Chondrocyte (in vitro differentiated cells): Measurements from ENCODE around the gene TSPAN18. TPM values are rescaled to one million over a fixed set of nuclear protein-coding genes. Genes with fewer than 3 reads are reported as not detected.
A peak's percentile ranks its signal among the peaks of the same experiment; 100 is the strongest.

Experiments
- DNase-seq: peaks from one replicate; pipeline ENCODE4 v3.0.0; 2021; ENCODE audit warnings: mixed read lengths, low spot score
- H3K27ac Mint-ChIP-seq: one replicate; pipeline ENCODE4 v1.8.0; 2021; ENCODE audit warnings: mild to moderate bottlenecking, moderate library complexity, mixed read lengths; ENCODE audit not compliant: unreplicated experiment
- H3K27me3 Mint-ChIP-seq: 2 replicates; pipeline ENCODE4 v1.8.0; 2021; ENCODE audit warnings: low read depth, mixed read lengths
- H3K36me3 Mint-ChIP-seq: 2 replicates; pipeline ENCODE4 v1.8.0; 2021; ENCODE audit warnings: low read depth, mixed read lengths
- H3K4me1 Mint-ChIP-seq: 2 replicates; pipeline ENCODE4 v1.8.0; 2021; ENCODE audit warnings: low read depth, mild to moderate bottlenecking, mixed read lengths
- H3K4me3 Mint-ChIP-seq: one replicate; pipeline ENCODE4 v1.8.0; 2021; ENCODE audit warnings: mild to moderate bottlenecking, moderate library complexity, mixed read lengths; ENCODE audit not compliant: unreplicated experiment
- H3K9me3 Mint-ChIP-seq: 2 replicates; pipeline ENCODE4 v1.8.0; 2021; ENCODE audit warnings: low read depth, mixed read lengths
- total RNA-seq: library from RNA; stranded (reverse); gene quantifications from 3 replicates; pipeline ENCODE4 v1.2.1, GENCODE V29; 2021
- TF ChIP-seq, protein P1 (sequence below): fragments of 200-600 bp; sonication (generic); IDR thresholded peaks from 2 replicates; pipeline ENCODE4 v1.5.0; 2021; ENCODE audit warnings: antibody characterized with exemption, mild to moderate bottlenecking, moderate library complexity

TSPAN18 gene
- total RNA-seq, 1 donor from 2014 or later, result 4.0 TPM

- Mint-ChIP-seq H3K27ac (no peak overlapping the region), H3K9me3 (no peaks in the 10 kb centered on the region), H3K27me3 (peaks cover 13% of the 10 kb centered on the region), H3K4me3 (no peak overlapping the region), H3K4me1 (peaks cover 4% of the 10 kb centered on the region), H3K36me3 (no peaks in the 10 kb centered on the region)
- TF ChIP-seq, protein P1, sequence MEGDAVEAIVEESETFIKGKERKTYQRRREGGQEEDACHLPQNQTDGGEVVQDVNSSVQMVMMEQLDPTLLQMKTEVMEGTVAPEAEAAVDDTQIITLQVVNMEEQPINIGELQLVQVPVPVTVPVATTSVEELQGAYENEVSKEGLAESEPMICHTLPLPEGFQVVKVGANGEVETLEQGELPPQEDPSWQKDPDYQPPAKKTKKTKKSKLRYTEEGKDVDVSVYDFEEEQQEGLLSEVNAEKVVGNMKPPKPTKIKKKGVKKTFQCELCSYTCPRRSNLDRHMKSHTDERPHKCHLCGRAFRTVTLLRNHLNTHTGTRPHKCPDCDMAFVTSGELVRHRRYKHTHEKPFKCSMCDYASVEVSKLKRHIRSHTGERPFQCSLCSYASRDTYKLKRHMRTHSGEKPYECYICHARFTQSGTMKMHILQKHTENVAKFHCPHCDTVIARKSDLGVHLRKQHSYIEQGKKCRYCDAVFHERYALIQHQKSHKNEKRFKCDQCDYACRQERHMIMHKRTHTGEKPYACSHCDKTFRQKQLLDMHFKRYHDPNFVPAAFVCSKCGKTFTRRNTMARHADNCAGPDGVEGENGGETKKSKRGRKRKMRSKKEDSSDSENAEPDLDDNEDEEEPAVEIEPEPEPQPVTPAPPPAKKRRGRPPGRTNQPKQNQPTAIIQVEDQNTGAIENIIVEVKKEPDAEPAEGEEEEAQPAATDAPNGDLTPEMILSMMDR, result no peak
- DNase-seq, result no peak
These were observed 182.8 kb downstream of the TSPAN18 start for GRCh38 chr11:44909557-44909956.

- Mint-ChIP-seq H3K4me1 (peaks cover 4% of the 10 kb centered on the region), H3K36me3 (no peaks in the 10 kb centered on the region), H3K4me3 (no peak overlapping the region)
These were observed 183.8 kb downstream of the TSPAN18 start for GRCh38 chr11:44910591-44910990.

GRCh38 chr11:44911029-44911814 is 184.5 kb downstream of the TSPAN18 start:
- TF ChIP-seq, protein P1, result peak; percentile 95
- no peaks in the 10 kb centered on the region for H3K36me3 Mint-ChIP-seq
- H3K27me3 Mint-ChIP-seq, result peaks cover 8% of the 10 kb centered on the region
- H3K9me3 Mint-ChIP-seq, result no peaks in the 10 kb centered on the region
- DNase-seq, result no peak
- H3K4me3 Mint-ChIP-seq, result no peak overlapping the region
- no peak overlapping the region for H3K27ac Mint-ChIP-seq
- H3K4me1 Mint-ChIP-seq, result peaks cover 4% of the 10 kb centered on the region

More at GRCh38 chr11:44910591-44910990, 183.8 kb downstream of the TSPAN18 start:
- Mint-ChIP-seq H3K9me3 (no peaks in the 10 kb centered on the region), H3K27ac (no peak overlapping the region), H3K27me3 (peaks cover 8% of the 10 kb centered on the region)
- TF ChIP-seq, protein P1, result no peak
- no peak for DNase-seq

- no peak for DNase-seq
- H3K9me3 Mint-ChIP-seq, result no peaks in the 10 kb centered on the region
- no peak overlapping the region for H3K27ac Mint-ChIP-seq
- H3K36me3 Mint-ChIP-seq, result no peaks in the 10 kb centered on the region
- no peak overlapping the region for H3K4me3 Mint-ChIP-seq
- TF ChIP-seq, protein P1, result no peak
- H3K27me3 Mint-ChIP-seq, result peaks cover 5% of the 10 kb centered on the region
- peaks cover 4% of the 10 kb centered on the region for H3K4me1 Mint-ChIP-seq
These were observed 185.7 kb downstream of the TSPAN18 start for GRCh38 chr11:44912270-44912987.

DNA sequence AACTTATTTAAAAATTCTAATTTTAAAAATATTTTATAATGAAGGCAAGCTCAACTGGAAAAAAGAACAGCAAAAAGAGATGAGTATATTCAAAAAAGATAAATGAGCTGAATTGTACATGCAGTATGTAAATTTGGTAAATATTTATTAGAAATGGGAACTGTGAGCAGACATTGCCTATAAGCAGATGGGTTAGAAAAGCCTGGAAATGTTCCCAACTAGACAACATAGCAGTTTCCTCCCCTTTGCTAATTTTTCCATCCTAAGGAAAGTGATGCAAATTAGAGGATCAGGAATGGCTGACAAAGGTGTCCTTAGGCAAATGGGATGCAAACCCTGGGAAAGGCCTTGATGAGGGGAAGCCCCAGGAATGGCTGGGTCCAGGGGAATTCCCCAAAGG is 186.7 kb downstream of the TSPAN18 start:
- TF ChIP-seq, protein P1, result no peak
- DNase-seq, result no peak
- H3K4me3 Mint-ChIP-seq, result no peak overlapping the region
- H3K27ac Mint-ChIP-seq, result no peak overlapping the region
- no peaks in the 10 kb centered on the region for H3K9me3 Mint-ChIP-seq
- no peaks in the 10 kb centered on the region for H3K27me3 Mint-ChIP-seq
- H3K36me3 Mint-ChIP-seq, result no peaks in the 10 kb centered on the region
- peaks cover 4% of the 10 kb centered on the region for H3K4me1 Mint-ChIP-seq
